ENCODE data around the gene LRRN4CL. TPM values are rescaled to one million over a fixed set of nuclear protein-coding genes. Genes with fewer than 3 reads are reported as not detected.
A peak's percentile ranks its signal among the peaks of the same experiment; 100 is the strongest.

The LRRN4CL gene
- total and polyA plus RNA-seq, 9 of the 15 experiments (the other 6 are each of a cell fraction or from before 2014, with no cell fraction given): 0.03 to 0.11 (median 0.05) TPM; not detected in 4

DNA sequence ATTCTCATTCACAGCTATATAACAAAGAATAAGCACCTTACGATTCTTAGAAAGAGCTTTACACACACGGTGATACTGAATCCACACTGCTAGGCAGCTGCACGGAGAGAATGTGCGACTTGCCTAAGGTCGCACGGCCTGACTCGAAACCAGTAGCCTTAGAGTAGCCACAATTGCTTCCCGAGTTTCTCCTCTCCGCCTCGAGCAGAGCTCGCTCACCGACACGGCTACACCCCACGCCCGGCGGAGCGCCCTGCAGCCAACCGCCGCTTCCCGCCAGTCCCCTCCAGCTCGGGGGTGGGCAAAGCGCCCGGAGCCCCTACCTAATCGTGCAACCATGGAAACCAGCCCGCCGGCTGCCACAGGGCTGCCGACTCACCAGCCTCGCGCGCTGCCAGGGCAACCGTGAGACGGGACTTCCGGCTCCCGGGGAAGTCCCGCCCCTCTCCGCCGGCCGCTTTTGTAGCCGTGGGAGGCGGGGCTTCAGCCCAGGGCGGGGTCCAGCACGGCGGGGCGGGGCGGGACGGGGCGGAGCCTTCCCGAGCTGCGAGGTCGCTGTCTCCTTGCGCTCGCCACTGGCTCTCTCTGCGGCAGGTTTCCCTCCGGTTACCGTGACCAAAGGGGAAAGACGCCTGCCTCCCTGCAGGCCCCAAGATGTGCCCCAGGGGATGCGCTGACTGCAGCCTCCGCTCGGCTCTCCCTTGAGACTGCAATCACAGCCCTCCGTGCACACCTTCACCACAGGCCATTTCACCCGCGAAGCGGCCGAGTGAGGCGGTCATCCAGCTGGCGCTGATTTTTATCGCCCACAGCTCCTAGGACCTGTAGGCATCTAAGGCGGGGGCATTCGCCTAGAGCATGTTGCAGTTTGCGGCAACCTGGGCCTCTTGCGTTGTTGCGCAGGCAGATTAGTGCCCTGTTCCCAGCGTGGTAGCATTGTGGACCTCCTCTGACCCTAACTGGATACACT, 16.8 kb upstream of the LRRN4CL start (continued):
- TF ChIP-seq, protein P1, sequence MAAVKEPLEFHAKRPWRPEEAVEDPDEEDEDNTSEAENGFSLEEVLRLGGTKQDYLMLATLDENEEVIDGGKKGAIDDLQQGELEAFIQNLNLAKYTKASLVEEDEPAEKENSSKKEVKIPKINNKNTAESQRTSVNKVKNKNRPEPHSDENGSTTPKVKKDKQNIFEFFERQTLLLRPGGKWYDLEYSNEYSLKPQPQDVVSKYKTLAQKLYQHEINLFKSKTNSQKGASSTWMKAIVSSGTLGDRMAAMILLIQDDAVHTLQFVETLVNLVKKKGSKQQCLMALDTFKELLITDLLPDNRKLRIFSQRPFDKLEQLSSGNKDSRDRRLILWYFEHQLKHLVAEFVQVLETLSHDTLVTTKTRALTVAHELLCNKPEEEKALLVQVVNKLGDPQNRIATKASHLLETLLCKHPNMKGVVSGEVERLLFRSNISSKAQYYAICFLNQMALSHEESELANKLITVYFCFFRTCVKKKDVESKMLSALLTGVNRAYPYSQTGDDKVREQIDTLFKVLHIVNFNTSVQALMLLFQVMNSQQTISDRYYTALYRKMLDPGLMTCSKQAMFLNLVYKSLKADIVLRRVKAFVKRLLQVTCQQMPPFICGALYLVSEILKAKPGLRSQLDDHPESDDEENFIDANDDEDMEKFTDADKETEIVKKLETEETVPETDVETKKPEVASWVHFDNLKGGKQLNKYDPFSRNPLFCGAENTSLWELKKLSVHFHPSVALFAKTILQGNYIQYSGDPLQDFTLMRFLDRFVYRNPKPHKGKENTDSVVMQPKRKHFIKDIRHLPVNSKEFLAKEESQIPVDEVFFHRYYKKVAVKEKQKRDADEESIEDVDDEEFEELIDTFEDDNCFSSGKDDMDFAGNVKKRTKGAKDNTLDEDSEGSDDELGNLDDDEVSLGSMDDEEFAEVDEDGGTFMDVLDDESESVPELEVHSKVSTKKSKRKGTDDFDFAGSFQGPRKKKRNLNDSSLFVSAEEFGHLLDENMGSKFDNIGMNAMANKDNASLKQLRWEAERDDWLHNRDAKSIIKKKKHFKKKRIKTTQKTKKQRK (IDR thresholded peaks at IDR 0.05; ENCODE audit: borderline replicate concordance, low read depth, low read length): no peak
- TF ChIP-seq TAF15 (IDR thresholded peaks at IDR 0.05; ENCODE audit: low read depth, low read length) (no peak), SIN3B (IDR thresholded peaks at IDR 0.05; ENCODE audit: low read depth) (peak; percentile 59; the same call in 1 of the 2 replicates), NCOR1 (IDR thresholded peaks at IDR 0.05) (no peak), HMGN3 (IDR thresholded peaks at IDR 0.05; ENCODE audit: borderline replicate concordance, extremely low read depth, insufficient read length, low read depth, low read length) (peak; percentile 67), NFXL1 (CRISPR knock-in tag; IDR thresholded peaks at IDR 0.05) (no peak), CBFA2T3 (IDR thresholded peaks at IDR 0.05) (peak; percentile 7; the same call in 1 of the 2 replicates), XRCC4 (IDR thresholded peaks at IDR 0.05; ENCODE audit: extremely low read depth, insufficient read depth, insufficient read length) (no peak), GABPB1 (CRISPR knock-in tag; IDR thresholded peaks at IDR 0.05) (peak; percentile 89), SNIP1 (IDR thresholded peaks at IDR 0.05; ENCODE audit: low read depth) (no peak), MYBL2 (IDR thresholded peaks at IDR 0.05; ENCODE audit: low read depth) (no peak), MYBL2 (CRISPR knock-in tag; IDR thresholded peaks at IDR 0.05; ENCODE audit: borderline replicate concordance) (no peak), CEBPG (CRISPR knock-in tag; IDR thresholded peaks at IDR 0.05) (peak; percentile 57), CEBPG (tag; conservative IDR thresholded peaks at IDR 0.05 in 1 of 2, IDR thresholded peaks at IDR 0.05 in 1 of 2) (no peak)
- TF ChIP-seq, protein P2, sequence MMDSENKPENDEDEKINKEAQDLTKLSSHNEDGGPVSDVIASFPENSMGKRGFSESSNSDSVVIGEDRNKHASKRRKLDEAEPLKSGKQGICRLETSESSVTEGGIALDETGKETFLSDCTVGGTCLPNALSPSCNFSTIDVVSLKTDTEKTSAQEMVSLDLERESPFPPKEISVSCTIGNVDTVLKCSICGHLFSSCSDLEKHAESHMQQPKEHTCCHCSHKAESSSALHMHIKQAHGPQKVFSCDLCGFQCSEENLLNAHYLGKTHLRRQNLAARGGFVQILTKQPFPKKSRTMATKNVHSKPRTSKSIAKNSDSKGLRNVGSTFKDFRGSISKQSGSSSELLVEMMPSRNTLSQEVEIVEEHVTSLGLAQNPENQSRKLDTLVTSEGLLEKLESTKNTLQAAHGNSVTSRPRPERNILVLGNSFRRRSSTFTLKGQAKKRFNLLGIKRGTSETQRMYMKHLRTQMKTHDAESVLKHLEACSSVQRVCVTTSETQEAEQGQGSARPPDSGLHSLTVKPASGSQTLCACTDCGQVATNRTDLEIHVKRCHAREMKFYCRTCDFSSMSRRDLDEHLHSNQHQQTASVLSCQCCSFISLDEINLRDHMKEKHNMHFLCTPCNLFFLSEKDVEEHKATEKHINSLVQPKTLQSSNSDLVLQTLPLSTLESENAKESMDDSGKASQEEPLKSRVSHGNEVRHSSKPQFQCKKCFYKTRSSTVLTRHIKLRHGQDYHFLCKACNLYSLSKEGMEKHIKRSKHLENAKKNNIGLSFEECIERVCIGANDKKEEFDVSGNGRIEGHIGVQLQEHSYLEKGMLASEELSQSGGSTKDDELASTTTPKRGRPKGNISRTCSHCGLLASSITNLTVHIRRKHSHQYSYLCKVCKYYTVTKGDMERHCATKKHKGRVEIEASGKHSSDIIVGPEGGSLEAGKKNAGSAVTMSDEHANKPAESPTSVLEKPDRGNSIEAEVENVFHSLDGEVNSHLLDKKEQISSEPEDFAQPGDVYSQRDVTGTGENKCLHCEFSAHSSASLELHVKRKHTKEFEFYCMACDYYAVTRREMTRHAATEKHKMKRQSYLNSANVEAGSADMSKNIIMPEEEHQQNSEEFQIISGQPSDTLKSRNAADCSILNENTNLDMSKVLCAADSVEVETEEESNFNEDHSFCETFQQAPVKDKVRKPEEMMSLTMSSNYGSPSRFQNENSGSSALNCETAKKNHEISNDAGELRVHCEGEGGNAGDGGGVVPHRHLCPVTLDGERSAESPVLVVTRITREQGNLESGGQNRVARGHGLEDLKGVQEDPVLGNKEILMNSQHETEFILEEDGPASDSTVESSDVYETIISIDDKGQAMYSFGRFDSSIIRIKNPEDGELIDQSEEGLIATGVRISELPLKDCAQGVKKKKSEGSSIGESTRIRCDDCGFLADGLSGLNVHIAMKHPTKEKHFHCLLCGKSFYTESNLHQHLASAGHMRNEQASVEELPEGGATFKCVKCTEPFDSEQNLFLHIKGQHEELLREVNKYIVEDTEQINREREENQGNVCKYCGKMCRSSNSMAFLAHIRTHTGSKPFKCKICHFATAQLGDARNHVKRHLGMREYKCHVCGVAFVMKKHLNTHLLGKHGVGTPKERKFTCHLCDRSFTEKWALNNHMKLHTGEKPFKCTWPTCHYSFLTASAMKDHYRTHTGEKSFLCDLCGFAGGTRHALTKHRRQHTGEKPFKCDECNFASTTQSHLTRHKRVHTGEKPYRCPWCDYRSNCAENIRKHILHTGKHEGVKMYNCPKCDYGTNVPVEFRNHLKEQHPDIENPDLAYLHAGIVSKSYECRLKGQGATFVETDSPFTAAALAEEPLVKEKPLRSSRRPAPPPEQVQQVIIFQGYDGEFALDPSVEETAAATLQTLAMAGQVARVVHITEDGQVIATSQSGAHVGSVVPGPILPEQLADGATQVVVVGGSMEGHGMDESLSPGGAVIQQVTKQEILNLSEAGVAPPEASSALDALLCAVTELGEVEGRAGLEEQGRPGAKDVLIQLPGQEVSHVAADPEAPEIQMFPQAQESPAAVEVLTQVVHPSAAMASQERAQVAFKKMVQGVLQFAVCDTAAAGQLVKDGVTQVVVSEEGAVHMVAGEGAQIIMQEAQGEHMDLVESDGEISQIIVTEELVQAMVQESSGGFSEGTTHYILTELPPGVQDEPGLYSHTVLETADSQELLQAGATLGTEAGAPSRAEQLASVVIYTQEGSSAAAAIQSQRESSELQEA (IDR thresholded peaks at IDR 0.05; ENCODE audit: low read depth): no peak

Data from K562 (cell line).